Psoas muscle (tissue), 8 donors: ENCODE measurements around the gene GARIN5B. TPM values are rescaled to one million over a fixed set of nuclear protein-coding genes. Genes with fewer than 3 reads are reported as not detected.

Experiments used
- ATAC-seq, 4 donors: fragments of 200-7000 bp; cut with Tn5 transposase; one replicate each; pipeline ENCODE4 v1.9.1; 2020; ENCODE audit warnings: moderate library complexity in 3 of 4, mild to moderate bottlenecking in 2 of 4
- DNase-seq, 2 donors: peaks; one replicate each; pipeline ENCODE4 v3.0.0-alpha.2; 2020
- H3K27ac ChIP-seq: fragments of 200-600 bp; one replicate; pipeline ENCODE4 v1.8.0; 2022
- H3K27me3 ChIP-seq, 3 donors: fragments of 200-600 bp in 1 of 3; one replicate each; pipeline versions ENCODE4 v1.6.1 to v1.8.0; 2013 to 2022; ENCODE audit warnings: low read length in 2 of 3, mild to moderate bottlenecking in 2 of 3, moderate library complexity in 1 of 3; ENCODE audit not compliant: insufficient read depth in 3 of 3
- H3K36me3 ChIP-seq, 2 donors: fragments of 200-600 bp in 1 of 2; one replicate each; pipeline versions ENCODE4 v1.6.1 to v1.8.0; 2013 to 2022; ENCODE audit warnings: low read depth in 1 of 2, mild to moderate bottlenecking in 1 of 2, moderate library complexity in 1 of 2; ENCODE audit not compliant: insufficient read depth in 1 of 2
- H3K4me1 ChIP-seq: fragments of 200-600 bp; one replicate; pipeline ENCODE4 v1.8.0; 2022
- H3K4me3 ChIP-seq: fragments of 200-600 bp; one replicate; pipeline ENCODE4 v1.8.0; 2022; ENCODE audit warnings: mild to moderate bottlenecking
- H3K9me3 ChIP-seq: fragments of 200-600 bp; one replicate; pipeline ENCODE4 v1.8.0; 2022
- CTCF ChIP-seq: fragments of 200-600 bp; IDR thresholded peaks from one replicate; pipeline ENCODE4 v1.8.0; 2022; ENCODE audit warnings: antibody characterized with exemption
- WGBS, 3 donors: extraction: QIAGEN DNeasy Blood & Tissue Kit; methylation state at CpG; one replicate each; pipeline versions ENCODE4 v1.1.6 to v1.1.7; 2013; 5-methylcytosine and 5-hydroxymethylcytosine counted together
- intact Hi-C, 2 donors: fragments of 100-400 bp; cut with DNase I; formaldehyde crosslinking; loops; one replicate each; pipeline versions ENCODE4 v1.11.0 to v1.14.2; 2022
- polyA plus RNA-seq, 3 donors: library from polyadenylated mRNA; stranded (reverse); fragments of 200-250 nt; gene quantifications; one replicate each; pipeline ENCODE4 v1.2.3, GENCODE V29; 2013
- total RNA-seq, 4 donors: library from RNA; stranded (reverse); fragmentation: NEBNext Ultra II Directional in 2 of 4; extraction: Animal tissue kit (Norgen Biotek cat#: 25700) in 2 of 4; gene quantifications; one replicate each; pipeline versions ENCODE4 v1.2.1 to v1.2.4, GENCODE V29; 2021 to 2023
- donor health status: healthy with polysubstance abuse.
- donor health status: DM: no; HTN: no; CAD: no; lungs with moderate emphysema.
- donor health status: Bipolar disorder and iron deficiency.
- donor health status: healthy.
- donor health status: DM: yes; HTN: yes; CAD: no.
- donor health status: DM: no; HTN: no; CAD: no.
- donor health status: DM: no; HTN: no; CAD: no.
- donor health status: DM: yes; HTN: yes; CAD: no.

The GARIN5B gene
- total and polyA plus RNA-seq, 7 donors, result not detected

DNA sequence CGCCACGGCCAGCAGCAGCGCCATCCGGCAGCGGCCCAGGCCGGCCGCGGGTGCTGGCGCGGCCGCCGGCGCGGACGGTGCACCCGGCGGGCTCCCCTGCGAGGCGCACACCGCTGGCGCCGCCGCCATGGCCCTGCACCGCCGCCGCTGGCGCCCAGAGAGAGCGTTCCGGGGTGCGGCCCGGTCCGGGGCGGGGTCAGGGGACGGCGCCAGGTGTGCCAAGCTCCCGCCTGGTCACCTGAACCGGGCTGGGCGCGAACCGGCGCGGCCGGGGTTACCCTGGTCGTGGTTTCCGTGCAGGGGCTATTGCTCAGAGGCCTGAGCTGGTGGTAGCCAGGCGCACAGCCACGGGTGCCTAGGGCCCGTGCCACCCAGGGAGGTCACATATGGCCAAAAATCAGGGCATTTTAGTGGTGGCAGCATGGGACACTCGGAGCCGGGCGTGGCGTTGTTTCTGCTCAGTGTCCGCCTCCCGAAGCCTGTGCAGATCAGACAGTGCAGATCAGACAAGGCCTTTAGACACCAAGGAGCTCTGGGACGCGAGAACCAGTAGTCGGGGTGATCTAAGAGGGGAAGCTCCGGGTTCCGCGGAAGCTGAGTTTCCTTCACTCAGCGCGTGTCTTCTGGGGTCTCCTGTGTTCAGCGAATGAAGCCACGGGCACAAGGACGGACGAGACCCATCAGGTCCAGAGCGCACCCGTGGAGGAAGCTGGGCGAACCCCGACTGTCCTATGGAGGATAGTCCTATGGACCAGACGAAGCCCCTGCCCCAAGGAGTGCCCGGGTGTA, 21.3 kb upstream of the GARIN5B start, which contains the start of gene TMEM238:
Gene TMEM238 (minus strand): TSS at position 162 of the 789 bp plus-strand sequence. CDS start 33 bp downstream, at position 129.
- peaks cover 32% of the 10 kb centered on the region for H3K4me1 ChIP-seq
- intact Hi-C loops, result loop anchor here (5.0 to 10.0 kb wide), 4 partner anchors 42 to 270 kb away; partner anchors contain the start of genes U2AF2 (in 1 of the 2) and ZNF784 (in 1 of the 2)
- DNase-seq (peak; percentile 48 to 68), ATAC-seq (peak in 3 of 4 donors; percentile 6 to 15 (median 8))
- no peaks in the 10 kb centered on the region for H3K27me3 ChIP-seq
- H3K9me3 ChIP-seq, result no peaks in the 10 kb centered on the region
- 20 to 35% (median 26%) methylated on average over 50 to 72 of the region's 72 CpGs for WGBS, 3 donors
- peak within 1 kb of the TSS; percentile 86 for H3K27ac ChIP-seq
- TF ChIP-seq CTCF, result no peak
- H3K4me3 ChIP-seq, result peak within 1 kb of the TSS; percentile 81
- H3K36me3 ChIP-seq, result peaks cover 8 to 30% of the 10 kb centered on the region in 2 donors

GRCh38 chr19:55383279-55384130, 20.4 kb upstream of the GARIN5B start:
- peak overlapping the region; percentile 86 for H3K27ac ChIP-seq

GRCh38 chr19:55382522-55383054, 19.5 kb upstream of the GARIN5B start:
- H3K4me1 ChIP-seq, result peaks cover 18% of the 10 kb centered on the region
- 95 to 100% (median 99%) methylated on average over 3 of the region's 3 CpGs for WGBS, 3 donors
- intact Hi-C loops, result loop anchor here (5.0 to 10.0 kb wide), 4 partner anchors 40 to 272 kb away; partner anchors contain the start of genes U2AF2 (in 1 of the 2) and ZNF784 (in 1 of the 2)
- peaks cover 0 to 13% of the 10 kb centered on the region in 2 donors for H3K36me3 ChIP-seq
- H3K27ac ChIP-seq, result no peak overlapping the region
- no peak for TF ChIP-seq CTCF
- DNase-seq, result no peak
- H3K4me3 ChIP-seq, result no peak overlapping the region
- peaks cover 0 to 3% (median 0%) of the 10 kb centered on the region in 3 donors for H3K27me3 ChIP-seq
- no peak for ATAC-seq
- H3K9me3 ChIP-seq, result no peaks in the 10 kb centered on the region

More at GRCh38 chr19:55383279-55384130, 20.4 kb upstream of the GARIN5B start:
- Histone ChIP-seq H3K9me3 (no peaks in the 10 kb centered on the region), H3K27me3 (no peaks in the 10 kb centered on the region), H3K4me1 (peaks cover 27% of the 10 kb centered on the region), H3K36me3 (peaks cover 5 to 22% of the 10 kb centered on the region in 2 donors), H3K4me3 (peak overlapping the region; percentile 81)
- DNase-seq, result peak; percentile 62 to 80
- peak in 3 of 4 donors; percentile 10 to 22 (median 14) for ATAC-seq
- peak; percentile 23 for TF ChIP-seq CTCF
- intact Hi-C loops, result loop anchor here (5.0 to 10.0 kb wide), 4 partner anchors 41 to 271 kb away; partner anchors contain the start of genes U2AF2 (in 1 of the 2) and ZNF784 (in 1 of the 2)
- WGBS, 3 donors, result 5 to 9% (median 7%) methylated on average over 45 to 88 of the region's 88 CpGs

- DNase-seq, result no peak
- Histone ChIP-seq H3K27me3 (peaks cover 0 to 7% (median 2%) of the 10 kb centered on the region in 3 donors), H3K27ac (no peak overlapping the region), H3K4me3 (no peak overlapping the region), H3K4me1 (peaks cover 12% of the 10 kb centered on the region), H3K36me3 (peaks cover 0 to 7% of the 10 kb centered on the region in 2 donors), H3K9me3 (no peaks in the 10 kb centered on the region)
- intact Hi-C loops, result loop anchor here (5.0 to 10.0 kb wide), 4 partner anchors 40 to 273 kb away; partner anchors contain the start of genes U2AF2 (in 1 of the 2) and ZNF784 (in 1 of the 2)
- WGBS, 3 donors, result 94 to 99% (median 97%) methylated on average over 5 of the region's 5 CpGs
- ATAC-seq, result no peak
- no peak for TF ChIP-seq CTCF
Observed at GRCh38 chr19:55382013-55382412, 19.0 kb upstream of the GARIN5B start.
